HepG2 (cell line): Measurements from ENCODE around the gene SYNE1. TPM values are rescaled to one million over a fixed set of nuclear protein-coding genes. Genes with fewer than 3 reads are reported as not detected.

ENCODE experiments used
- GATAD2A ChIP-seq: IDR thresholded peaks from 2 replicates; pipeline ENCODE4 v1.6.1; 2016
- HMGA1 ChIP-seq: sonication (generic); formaldehyde crosslinking; conservative IDR thresholded peaks from 2 replicates; pipeline ENCODE4 v1.4.0; 2020; ENCODE audit warnings: missing genetic modification reagents
- HOXA5 ChIP-seq: sonication (generic); formaldehyde crosslinking; IDR thresholded peaks from 2 replicates; pipeline ENCODE4 v1.4.0; 2020; ENCODE audit warnings: missing genetic modification reagents
- NR2F1 ChIP-seq, 2 experiments: fragments of 450-650 bp in 1 of 2; formaldehyde crosslinking in 1 of 2; IDR thresholded peaks; 2 replicates each; pipeline versions ENCODE4 v1.5.0 to v1.6.1; 2016 to 2020; ENCODE audit warnings: mild to moderate bottlenecking in 1 of 2, missing compliant biosample characterization in 1 of 2, missing genetic modification reagents in 1 of 2, moderate library complexity in 1 of 2
- SALL1 ChIP-seq: sonication (generic); formaldehyde crosslinking; IDR thresholded peaks from 2 replicates; pipeline ENCODE4 v1.8.0; 2022; ENCODE audit warnings: mild to moderate bottlenecking, missing genetic modification reagents
- TP53 ChIP-seq: sonication (generic); formaldehyde crosslinking; conservative IDR thresholded peaks from 2 replicates; pipeline ENCODE4 v1.4.0; 2020; ENCODE audit warnings: missing genetic modification reagents
- ZFP36 ChIP-seq: fragments of 150-350 bp; IDR thresholded peaks from 2 replicates; pipeline ENCODE4 v1.6.1; 2018; ENCODE audit warnings: borderline replicate concordance, low read length, low read depth; ENCODE audit not compliant: partially characterized antibody
- ZFP82 ChIP-seq: sonication (generic); formaldehyde crosslinking; IDR thresholded peaks from 2 replicates; pipeline ENCODE4 v1.5.1; 2020; ENCODE audit warnings: mild to moderate bottlenecking, missing genetic modification reagents, borderline replicate concordance
- ZKSCAN1 ChIP-seq: fragments of 150-350 bp; IDR thresholded peaks from 2 replicates; pipeline ENCODE4 v1.6.1; 2014; ENCODE audit warnings: low read length
- ZNF180 ChIP-seq: sonication (generic); formaldehyde crosslinking; IDR thresholded peaks from 2 replicates; pipeline ENCODE4 v1.4.0; 2020; ENCODE audit warnings: low read depth, missing genetic modification reagents, borderline replicate concordance
- ZNF230 ChIP-seq: sonication (generic); formaldehyde crosslinking; IDR thresholded peaks from 2 replicates; pipeline ENCODE4 v1.4.0; 2020; ENCODE audit warnings: mild to moderate bottlenecking, missing genetic modification reagents
- ZNF234 ChIP-seq: sonication (generic); formaldehyde crosslinking; conservative IDR thresholded peaks from 2 replicates; pipeline ENCODE4 v1.5.1; 2020; ENCODE audit warnings: mild to moderate bottlenecking, missing genetic modification reagents
- ZNF441 ChIP-seq: sonication (generic); formaldehyde crosslinking; IDR thresholded peaks from 2 replicates; pipeline ENCODE4 v1.7.0; 2021; ENCODE audit warnings: missing genetic modification reagents, borderline replicate concordance
- ZNF549 ChIP-seq: sonication (generic); formaldehyde crosslinking; IDR thresholded peaks from 2 replicates; pipeline ENCODE4 v1.5.0; 2020; ENCODE audit warnings: missing genetic modification reagents
- ZNF703 ChIP-seq: sonication (generic); formaldehyde crosslinking; IDR thresholded peaks from 2 replicates; pipeline ENCODE4 v1.5.1; 2020; ENCODE audit warnings: missing genetic modification reagents, mild to moderate bottlenecking, moderate library complexity, borderline replicate concordance
- ZNF749 ChIP-seq: sonication (generic); formaldehyde crosslinking; IDR thresholded peaks from 2 replicates; pipeline ENCODE4 v1.8.0; 2022; ENCODE audit warnings: mild to moderate bottlenecking, missing genetic modification reagents, moderate library complexity, borderline replicate concordance
- ZNF775 ChIP-seq: sonication (generic); formaldehyde crosslinking; IDR thresholded peaks from 2 replicates; pipeline ENCODE4 v1.4.0; 2020; ENCODE audit warnings: missing genetic modification reagents, mild to moderate bottlenecking, moderate library complexity, borderline replicate concordance
- ZNF788 ChIP-seq: sonication (generic); formaldehyde crosslinking; IDR thresholded peaks from 2 replicates; pipeline ENCODE4 v1.5.0; 2020; ENCODE audit warnings: mild to moderate bottlenecking, missing genetic modification reagents, borderline replicate concordance
- polyA plus RNA-seq, 8 experiments: library from polyadenylated mRNA; depleted of rRNA in 3 of 8; stranded (reverse) in 7 of 8; unstranded in 1 of 8; fragments of >200 nt; fragmentation: Illumina TruSeq in 4 of 8; extraction: Trizol in 4 of 8; gene quantifications; 2 replicates each; pipeline versions ENCODE4 v1.2.1 to v1.2.3, GENCODE V29; 2011 to 2016; ENCODE audit warnings: low read depth in 4 of 8, missing spikeins in 1 of 8, mixed read lengths in 1 of 8; ENCODE audit not compliant: insufficient read depth in 1 of 8
- total RNA-seq, 5 experiments: library from RNA; depleted of rRNA; stranded (reverse); fragments of >200 nt; fragmentation: Illumina TruSeq; extraction: Trizol; gene quantifications; 2 replicates each; pipeline ENCODE4 v1.2.3, GENCODE V29; 2016; ENCODE audit warnings: low read depth in 1 of 5
- TF ChIP-seq, protein P1 (sequence below): sonication (generic); formaldehyde crosslinking; IDR thresholded peaks from 2 replicates; pipeline ENCODE4 v1.8.0; 2022; ENCODE audit warnings: missing genetic modification reagents, mild to moderate bottlenecking, borderline replicate concordance
- TF ChIP-seq, protein P2 (sequence below): sonication (generic); formaldehyde crosslinking; conservative IDR thresholded peaks from 2 replicates; pipeline ENCODE4 v1.4.0; 2020; ENCODE audit warnings: missing genetic modification reagents
- TF ChIP-seq, protein P3 (sequence below): sonication (generic); formaldehyde crosslinking; IDR thresholded peaks from 2 replicates; pipeline ENCODE4 v1.4.0; 2020; ENCODE audit warnings: mild to moderate bottlenecking, missing genetic modification reagents
- TF ChIP-seq, protein P4 (sequence below): sonication (generic); formaldehyde crosslinking; IDR thresholded peaks from 2 replicates; pipeline ENCODE4 v1.4.0; 2020; ENCODE audit warnings: missing genetic modification reagents

SYNE1 gene
- total and polyA plus RNA-seq, 2 of the 13 experiments (the other 11 are each of a cell fraction or from before 2014, with no cell fraction given) = 5.5 to 15.9 TPM

DNA sequence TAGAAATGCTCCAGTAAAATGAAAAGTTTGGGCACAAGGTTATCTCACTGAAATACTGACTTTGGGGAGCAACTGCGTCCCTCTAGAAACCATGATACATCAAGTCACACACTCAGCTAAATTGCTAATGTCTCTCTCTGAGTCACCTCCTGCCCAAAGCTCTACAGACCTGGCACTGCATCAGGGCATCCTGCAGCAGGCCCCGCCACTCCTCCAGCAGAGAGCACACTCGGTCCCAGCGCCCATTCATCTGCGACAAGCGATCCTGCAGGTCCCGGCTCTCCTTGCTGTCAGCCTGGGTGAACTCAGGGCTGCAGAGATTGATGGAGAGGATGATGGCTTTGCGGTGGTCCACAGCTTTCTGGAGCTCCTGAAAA, 500.7 kb downstream of the SYNE1 start (continued):
- TF ChIP-seq ZNF180 (CRISPR knock-in tag) (no peak), GATAD2A (no peak), ZNF441 (CRISPR knock-in tag) (0 out of 2 replicates have a peak, but pooled peaks have one; percentile 24), ZNF230 (CRISPR knock-in tag) (no peak), SALL1 (CRISPR knock-in tag) (0 out of 2 replicates have a peak, but pooled peaks have one; percentile 16), ZFP82 (CRISPR knock-in tag) (no peak), ZFP36 (no peak), NR2F1 (CRISPR knock-in tag; IDR thresholded peaks at IDR 0.05) (no peak), HOXA5 (CRISPR knock-in tag) (no peak), ZNF788 (CRISPR knock-in tag) (no peak), ZNF775 (CRISPR knock-in tag) (no peak), HMGA1 (no peak), ZNF703 (0 out of 2 replicates have a peak, but pooled peaks have one; percentile 6), ZKSCAN1 (no peak), TP53 (CRISPR knock-in tag) (no peak), ZNF749 (CRISPR knock-in tag) (0 out of 2 replicates have a peak, but pooled peaks have one; percentile 38), ZNF549 (no peak), ZNF234 (CRISPR knock-in tag) (no peak)
- TF ChIP-seq, protein P1, sequence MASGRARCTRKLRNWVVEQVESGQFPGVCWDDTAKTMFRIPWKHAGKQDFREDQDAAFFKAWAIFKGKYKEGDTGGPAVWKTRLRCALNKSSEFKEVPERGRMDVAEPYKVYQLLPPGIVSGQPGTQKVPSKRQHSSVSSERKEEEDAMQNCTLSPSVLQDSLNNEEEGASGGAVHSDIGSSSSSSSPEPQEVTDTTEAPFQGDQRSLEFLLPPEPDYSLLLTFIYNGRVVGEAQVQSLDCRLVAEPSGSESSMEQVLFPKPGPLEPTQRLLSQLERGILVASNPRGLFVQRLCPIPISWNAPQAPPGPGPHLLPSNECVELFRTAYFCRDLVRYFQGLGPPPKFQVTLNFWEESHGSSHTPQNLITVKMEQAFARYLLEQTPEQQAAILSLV = no peak
- TF ChIP-seq, protein P2, sequence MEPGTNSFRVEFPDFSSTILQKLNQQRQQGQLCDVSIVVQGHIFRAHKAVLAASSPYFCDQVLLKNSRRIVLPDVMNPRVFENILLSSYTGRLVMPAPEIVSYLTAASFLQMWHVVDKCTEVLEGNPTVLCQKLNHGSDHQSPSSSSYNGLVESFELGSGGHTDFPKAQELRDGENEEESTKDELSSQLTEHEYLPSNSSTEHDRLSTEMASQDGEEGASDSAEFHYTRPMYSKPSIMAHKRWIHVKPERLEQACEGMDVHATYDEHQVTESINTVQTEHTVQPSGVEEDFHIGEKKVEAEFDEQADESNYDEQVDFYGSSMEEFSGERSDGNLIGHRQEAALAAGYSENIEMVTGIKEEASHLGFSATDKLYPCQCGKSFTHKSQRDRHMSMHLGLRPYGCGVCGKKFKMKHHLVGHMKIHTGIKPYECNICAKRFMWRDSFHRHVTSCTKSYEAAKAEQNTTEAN = no peak
- TF ChIP-seq, protein P3, sequence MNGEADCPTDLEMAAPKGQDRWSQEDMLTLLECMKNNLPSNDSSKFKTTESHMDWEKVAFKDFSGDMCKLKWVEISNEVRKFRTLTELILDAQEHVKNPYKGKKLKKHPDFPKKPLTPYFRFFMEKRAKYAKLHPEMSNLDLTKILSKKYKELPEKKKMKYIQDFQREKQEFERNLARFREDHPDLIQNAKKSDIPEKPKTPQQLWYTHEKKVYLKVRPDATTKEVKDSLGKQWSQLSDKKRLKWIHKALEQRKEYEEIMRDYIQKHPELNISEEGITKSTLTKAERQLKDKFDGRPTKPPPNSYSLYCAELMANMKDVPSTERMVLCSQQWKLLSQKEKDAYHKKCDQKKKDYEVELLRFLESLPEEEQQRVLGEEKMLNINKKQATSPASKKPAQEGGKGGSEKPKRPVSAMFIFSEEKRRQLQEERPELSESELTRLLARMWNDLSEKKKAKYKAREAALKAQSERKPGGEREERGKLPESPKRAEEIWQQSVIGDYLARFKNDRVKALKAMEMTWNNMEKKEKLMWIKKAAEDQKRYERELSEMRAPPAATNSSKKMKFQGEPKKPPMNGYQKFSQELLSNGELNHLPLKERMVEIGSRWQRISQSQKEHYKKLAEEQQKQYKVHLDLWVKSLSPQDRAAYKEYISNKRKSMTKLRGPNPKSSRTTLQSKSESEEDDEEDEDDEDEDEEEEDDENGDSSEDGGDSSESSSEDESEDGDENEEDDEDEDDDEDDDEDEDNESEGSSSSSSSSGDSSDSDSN (CRISPR knock-in tag) = no peak
- TF ChIP-seq, protein P4, sequence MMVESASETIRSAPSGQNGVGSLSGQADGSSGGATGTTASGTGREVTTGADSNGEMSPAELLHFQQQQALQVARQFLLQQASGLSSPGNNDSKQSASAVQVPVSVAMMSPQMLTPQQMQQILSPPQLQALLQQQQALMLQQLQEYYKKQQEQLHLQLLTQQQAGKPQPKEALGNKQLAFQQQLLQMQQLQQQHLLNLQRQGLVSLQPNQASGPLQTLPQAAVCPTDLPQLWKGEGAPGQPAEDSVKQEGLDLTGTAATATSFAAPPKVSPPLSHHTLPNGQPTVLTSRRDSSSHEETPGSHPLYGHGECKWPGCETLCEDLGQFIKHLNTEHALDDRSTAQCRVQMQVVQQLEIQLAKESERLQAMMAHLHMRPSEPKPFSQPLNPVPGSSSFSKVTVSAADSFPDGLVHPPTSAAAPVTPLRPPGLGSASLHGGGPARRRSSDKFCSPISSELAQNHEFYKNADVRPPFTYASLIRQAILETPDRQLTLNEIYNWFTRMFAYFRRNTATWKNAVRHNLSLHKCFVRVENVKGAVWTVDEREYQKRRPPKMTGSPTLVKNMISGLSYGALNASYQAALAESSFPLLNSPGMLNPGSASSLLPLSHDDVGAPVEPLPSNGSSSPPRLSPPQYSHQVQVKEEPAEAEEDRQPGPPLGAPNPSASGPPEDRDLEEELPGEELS = no peak
